Kidney (tissue), 14 donors: Measurements from ENCODE around the gene WDR86. TPM values are rescaled to one million over a fixed set of nuclear protein-coding genes. Genes with fewer than 3 reads are reported as not detected.

Experiments used
- DNase-seq, 5 donors: peaks; one replicate each; pipeline ENCODE4 v3.0.0-alpha.2; 2013 to 2020
- FAIRE-seq: peaks from 2 replicates; lab custom pipeline; 2012; peaks lifted over from hg19 to GRCh38; lab: Jason Lieb, UNC
- H3K27ac ChIP-seq, 2 donors: one replicate each; pipeline ENCODE4 v1.7.0; 2013; ENCODE audit warnings: low read depth in 2 of 2, low read length in 2 of 2, inconsistent platforms in 1 of 2
- H3K27me3 ChIP-seq: one replicate; pipeline ENCODE4 v1.7.1; 2013; ENCODE audit warnings: low read length, inconsistent platforms; ENCODE audit not compliant: control insufficient read depth, insufficient read depth
- H3K36me3 ChIP-seq, 3 donors: one replicate each; pipeline versions ENCODE4 v1.7.0 to v1.7.1; 2013; ENCODE audit warnings: low read length in 3 of 3, control low read depth in 1 of 3, inconsistent platforms in 1 of 3; ENCODE audit not compliant: insufficient read depth in 3 of 3, control insufficient read depth in 2 of 3
- H3K4me1 ChIP-seq, 3 donors: one replicate each; pipeline versions ENCODE4 v1.7.0 to v1.7.1; 2013; ENCODE audit warnings: low read length in 3 of 3, inconsistent platforms in 1 of 3, low read depth in 1 of 3; ENCODE audit not compliant: control insufficient read depth in 2 of 3, insufficient read depth in 2 of 3
- H3K4me3 ChIP-seq, 3 donors: one replicate each; pipeline versions ENCODE4 v1.7.0 to v1.8.1; 2013; ENCODE audit warnings: low read length in 3 of 3, control low read depth in 1 of 3, inconsistent platforms in 1 of 3
- H3K9ac ChIP-seq, 3 donors: one replicate each; pipeline versions ENCODE4 v1.7.0 to v1.7.1; 2013; ENCODE audit warnings: low read length in 3 of 3, control low read depth in 1 of 3, inconsistent platforms in 1 of 3
- H3K9me3 ChIP-seq, 3 donors: one replicate each; pipeline versions ENCODE4 v1.7.0 to v1.7.1; 2013; ENCODE audit warnings: low read length in 3 of 3, control low read depth in 1 of 3, inconsistent platforms in 1 of 3; ENCODE audit not compliant: control insufficient read depth in 2 of 3, insufficient read depth in 1 of 3
- intact Hi-C: fragments of 100-400 bp; cut with DNase I; formaldehyde crosslinking; loops from one replicate; pipeline ENCODE4 v1.11.1; 2022
- polyA plus RNA-seq: library from polyadenylated mRNA; stranded (reverse); fragments of 350-450 nt; fragmentation: Illumina TruSeq; extraction: RNeasy Lipid Tissue Mini Kit (QIAGEN cat#74804); gene quantifications from one replicate; pipeline ENCODE4 v1.2.3, GENCODE V29; 2014; ENCODE audit warnings: low read depth, low replicate concordance; ENCODE audit not compliant: insufficient read depth
- total RNA-seq: library from RNA; stranded (reverse); fragmentation: NEBNext Ultra II Directional; extraction: Animal tissue kit (Norgen Biotek cat#: 25700); gene quantifications from one replicate; pipeline ENCODE4 v1.2.1, GENCODE V29; 2021
- TF ChIP-seq, protein P1 (sequence below): IDR thresholded peaks from 3 replicates; pipeline ENCODE4 v1.5.1; 2012; ENCODE audit warnings: mild to moderate bottlenecking, moderate library complexity, borderline replicate concordance; ENCODE audit not compliant: insufficient read depth; ENCODE audit errors: extremely low read depth
- donor health status: control.
- donor health status: control.
- donor health status: control.
- donor health status: control.
- donor health status: control.
- donor health status: DM: yes; HTN: yes; CAD: no.
- donor health status: Normal renal cell carcinoma (clear cell type).

WDR86 gene
- total and polyA plus RNA-seq, 2 donors from 2014 or later: 1.8 to 5.9 TPM

DNA sequence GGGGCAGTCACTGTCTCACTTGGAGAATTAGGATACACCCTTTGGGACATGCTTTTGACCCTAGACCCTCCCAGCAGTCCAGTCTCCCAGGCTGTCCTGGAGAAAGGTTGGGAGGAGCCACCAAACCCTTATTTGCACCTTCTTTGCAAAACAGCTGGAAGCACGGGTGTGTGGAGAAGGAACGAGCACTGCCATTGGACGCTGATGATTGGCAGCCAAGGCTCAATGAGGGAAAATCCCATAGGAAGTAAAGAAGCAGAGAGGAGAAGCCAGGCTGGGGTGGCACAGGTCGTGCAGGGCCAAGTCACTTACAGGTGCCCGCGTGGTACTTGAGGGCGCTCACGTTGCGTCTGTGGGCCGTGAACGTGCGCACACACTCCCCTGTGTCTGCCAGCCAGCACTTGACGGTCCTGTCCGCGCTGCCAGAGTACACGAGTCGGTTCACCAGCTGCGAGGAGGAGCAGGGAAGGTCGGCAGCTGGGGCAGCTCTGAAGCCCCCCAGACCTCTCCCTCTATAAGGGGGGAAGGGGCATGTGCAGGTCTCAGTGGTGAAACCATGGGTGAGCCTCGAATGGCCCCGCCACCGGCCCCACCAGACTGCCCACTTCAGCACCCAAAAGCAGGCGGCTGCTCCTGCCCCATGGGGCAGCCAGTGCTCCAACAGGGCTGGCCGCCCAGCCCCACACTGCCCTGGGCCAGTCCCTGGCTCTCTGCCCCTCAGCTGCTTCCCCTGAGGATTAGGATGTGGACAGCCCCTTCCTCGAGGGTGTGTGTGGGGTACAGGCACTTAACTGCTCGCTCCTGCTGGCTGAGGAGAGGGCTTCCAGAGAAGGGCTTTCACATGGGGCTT is 24.8 kb downstream of the WDR86 start:
- Histone ChIP-seq H3K9ac (no peak overlapping the region), H3K27ac (no peak overlapping the region), H3K9me3 (no peaks in the 10 kb centered on the region), H3K4me1 (peaks cover 0 to 9% (median 0%) of the 10 kb centered on the region in 3 donors), H3K4me3 (no peak overlapping the region), H3K36me3 (no peaks in the 10 kb centered on the region), H3K27me3 (no peaks in the 10 kb centered on the region)
- FAIRE-seq (no peak), DNase-seq (peak in 1 of 5 donors; percentile 56)
- TF ChIP-seq, protein P1, sequence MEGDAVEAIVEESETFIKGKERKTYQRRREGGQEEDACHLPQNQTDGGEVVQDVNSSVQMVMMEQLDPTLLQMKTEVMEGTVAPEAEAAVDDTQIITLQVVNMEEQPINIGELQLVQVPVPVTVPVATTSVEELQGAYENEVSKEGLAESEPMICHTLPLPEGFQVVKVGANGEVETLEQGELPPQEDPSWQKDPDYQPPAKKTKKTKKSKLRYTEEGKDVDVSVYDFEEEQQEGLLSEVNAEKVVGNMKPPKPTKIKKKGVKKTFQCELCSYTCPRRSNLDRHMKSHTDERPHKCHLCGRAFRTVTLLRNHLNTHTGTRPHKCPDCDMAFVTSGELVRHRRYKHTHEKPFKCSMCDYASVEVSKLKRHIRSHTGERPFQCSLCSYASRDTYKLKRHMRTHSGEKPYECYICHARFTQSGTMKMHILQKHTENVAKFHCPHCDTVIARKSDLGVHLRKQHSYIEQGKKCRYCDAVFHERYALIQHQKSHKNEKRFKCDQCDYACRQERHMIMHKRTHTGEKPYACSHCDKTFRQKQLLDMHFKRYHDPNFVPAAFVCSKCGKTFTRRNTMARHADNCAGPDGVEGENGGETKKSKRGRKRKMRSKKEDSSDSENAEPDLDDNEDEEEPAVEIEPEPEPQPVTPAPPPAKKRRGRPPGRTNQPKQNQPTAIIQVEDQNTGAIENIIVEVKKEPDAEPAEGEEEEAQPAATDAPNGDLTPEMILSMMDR: no peak
- intact Hi-C loops: no loop called here

DNA sequence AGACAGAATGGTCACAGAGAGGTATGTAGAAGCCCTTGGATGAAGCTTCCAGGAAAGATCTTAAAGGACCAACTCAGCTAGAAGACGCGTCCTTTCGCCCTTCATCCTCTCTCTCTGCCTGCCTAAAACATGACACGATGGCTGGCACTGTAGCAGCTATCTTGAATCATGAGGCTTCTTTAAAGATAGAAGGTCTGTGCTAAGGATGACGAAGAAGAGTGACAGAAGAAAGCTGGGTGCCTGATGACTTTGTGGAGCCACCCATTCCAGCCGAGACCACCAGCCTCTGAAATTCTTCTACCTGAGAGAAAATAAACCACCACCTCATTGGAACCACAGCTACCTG is 25.5 kb downstream of the WDR86 start:
- Histone ChIP-seq H3K9me3 (no peaks in the 10 kb centered on the region), H3K4me1 (peaks cover 0 to 9% (median 0%) of the 10 kb centered on the region in 3 donors), H3K27ac (no peak overlapping the region), H3K4me3 (no peak overlapping the region), H3K9ac (no peak overlapping the region), H3K27me3 (no peaks in the 10 kb centered on the region), H3K36me3 (no peaks in the 10 kb centered on the region)
- FAIRE-seq (no peak), DNase-seq (no peak)
- intact Hi-C loops: no loop called here
- TF ChIP-seq, protein P1: no peak

DNA sequence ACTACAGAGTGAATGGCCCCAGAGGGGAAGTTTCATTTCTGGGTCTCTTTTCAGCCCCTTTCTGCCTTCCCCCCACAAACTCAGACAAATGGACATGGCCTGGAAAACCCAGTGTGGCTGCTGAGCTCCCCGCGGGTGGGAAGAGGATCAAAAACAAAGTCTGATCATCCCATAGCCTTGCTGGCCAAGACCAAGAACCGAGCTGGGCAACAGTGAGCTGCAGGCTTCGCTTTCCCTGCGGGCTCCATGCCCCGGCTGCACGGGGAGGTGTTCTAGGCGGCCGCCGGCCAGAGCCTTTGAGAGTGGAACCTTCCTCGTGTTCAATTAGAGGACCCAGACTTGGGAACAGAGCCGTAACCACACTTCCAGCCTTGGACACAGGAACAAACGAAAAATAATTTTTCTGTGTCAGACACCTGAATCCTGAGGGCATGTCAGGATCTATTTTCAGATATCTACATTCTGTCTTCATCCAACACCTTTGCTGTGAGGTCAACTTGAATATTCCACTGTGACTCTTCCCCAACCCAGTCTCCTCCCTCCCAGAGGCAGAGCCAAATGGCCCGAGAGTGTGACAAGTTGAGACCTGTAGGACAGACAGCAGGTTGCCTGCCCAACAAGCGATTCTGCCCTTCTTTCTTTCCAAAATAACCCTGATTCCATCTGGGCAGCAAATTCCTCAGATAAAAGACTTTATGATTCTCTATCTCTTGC is 26.0 kb downstream of the WDR86 start:
- Histone ChIP-seq H3K4me1 (peaks cover 0 to 9% (median 0%) of the 10 kb centered on the region in 3 donors), H3K27me3 (no peaks in the 10 kb centered on the region), H3K36me3 (no peaks in the 10 kb centered on the region), H3K9me3 (no peaks in the 10 kb centered on the region), H3K9ac (no peak overlapping the region), H3K27ac (no peak overlapping the region), H3K4me3 (no peak overlapping the region)
- FAIRE-seq (no peak), DNase-seq (peak in 1 of 5 donors; percentile 37)
- TF ChIP-seq, protein P1: no peak
- intact Hi-C loops: no loop called here
